HS-27A (cell line): Measurements from ENCODE around the gene ABT1.

Experiments
- DNase-seq: peaks from one replicate; pipeline ENCODE4 v3.0.0-alpha.2; 2012; ENCODE audit warnings: low read depth, missing footprints

ABT1 gene

DNA sequence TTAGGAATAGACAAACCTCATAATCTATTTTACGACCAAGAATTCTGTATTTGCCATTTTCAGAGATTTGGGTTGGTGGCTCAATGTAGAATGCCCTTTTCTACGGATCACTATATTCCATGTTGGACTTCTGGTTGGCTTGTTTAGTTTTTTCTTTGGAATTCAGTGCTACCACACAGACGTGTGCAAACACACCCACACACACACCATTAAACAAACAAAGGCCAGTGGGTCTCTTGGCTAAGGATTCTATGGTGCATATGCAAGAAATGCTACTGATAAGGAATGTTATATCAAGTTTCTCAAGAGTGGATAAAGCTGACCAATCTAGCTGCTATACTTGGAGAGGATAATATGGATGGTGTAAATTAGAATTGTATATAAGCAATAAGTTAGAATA is 8.0 kb downstream of the ABT1 start:
- DNase-seq, result no peak

- DNase-seq, result peak; percentile 19
These were observed 10.9 kb downstream of the ABT1 start for GRCh38 chr6:26607434-26608230.

GRCh38 chr6:26609463-26609862 is 12.7 kb downstream of the ABT1 start:
- DNase-seq, result no peak

DNA sequence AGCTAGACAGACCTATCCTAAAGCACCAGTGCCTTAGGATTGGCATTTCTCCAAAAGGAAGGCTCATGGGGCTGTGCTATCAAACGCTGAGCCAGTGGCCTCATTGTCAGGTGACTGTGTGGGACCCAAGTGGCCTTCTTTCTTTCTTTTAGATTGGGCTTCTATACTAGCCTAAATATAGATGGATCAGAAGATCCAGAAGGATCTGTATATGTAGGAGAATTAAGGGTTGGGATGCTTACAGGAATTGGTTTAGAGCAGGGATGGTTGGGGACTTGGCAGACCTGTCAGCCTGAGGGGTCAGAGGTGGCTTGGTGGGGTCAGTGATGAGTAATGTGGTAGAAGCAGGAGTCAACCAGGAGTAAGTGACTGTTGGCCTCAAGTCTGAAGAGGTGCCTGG is 14.8 kb downstream of the ABT1 start:
- DNase-seq, result no peak

DNA sequence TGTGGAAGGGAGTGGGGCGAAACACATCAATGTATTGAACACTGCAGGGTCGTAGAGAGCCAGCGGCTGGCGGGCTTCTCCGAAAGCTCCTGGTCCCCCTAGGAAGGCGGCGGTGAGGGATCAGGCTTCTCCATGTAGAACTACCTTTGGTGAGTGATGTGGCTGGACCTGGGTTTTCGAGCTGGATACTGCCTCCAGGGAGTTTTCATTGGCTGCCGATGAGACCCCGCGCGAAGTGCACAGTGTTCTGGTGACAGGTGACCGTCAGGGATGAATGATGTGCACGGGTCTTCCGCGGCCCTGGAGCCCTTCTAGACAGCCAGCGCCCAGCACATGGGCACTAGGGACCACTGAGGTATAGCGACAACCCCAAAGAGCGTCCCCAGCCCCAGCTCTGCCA is 16.4 kb downstream of the ABT1 start:
- DNase-seq, result no peak

DNA sequence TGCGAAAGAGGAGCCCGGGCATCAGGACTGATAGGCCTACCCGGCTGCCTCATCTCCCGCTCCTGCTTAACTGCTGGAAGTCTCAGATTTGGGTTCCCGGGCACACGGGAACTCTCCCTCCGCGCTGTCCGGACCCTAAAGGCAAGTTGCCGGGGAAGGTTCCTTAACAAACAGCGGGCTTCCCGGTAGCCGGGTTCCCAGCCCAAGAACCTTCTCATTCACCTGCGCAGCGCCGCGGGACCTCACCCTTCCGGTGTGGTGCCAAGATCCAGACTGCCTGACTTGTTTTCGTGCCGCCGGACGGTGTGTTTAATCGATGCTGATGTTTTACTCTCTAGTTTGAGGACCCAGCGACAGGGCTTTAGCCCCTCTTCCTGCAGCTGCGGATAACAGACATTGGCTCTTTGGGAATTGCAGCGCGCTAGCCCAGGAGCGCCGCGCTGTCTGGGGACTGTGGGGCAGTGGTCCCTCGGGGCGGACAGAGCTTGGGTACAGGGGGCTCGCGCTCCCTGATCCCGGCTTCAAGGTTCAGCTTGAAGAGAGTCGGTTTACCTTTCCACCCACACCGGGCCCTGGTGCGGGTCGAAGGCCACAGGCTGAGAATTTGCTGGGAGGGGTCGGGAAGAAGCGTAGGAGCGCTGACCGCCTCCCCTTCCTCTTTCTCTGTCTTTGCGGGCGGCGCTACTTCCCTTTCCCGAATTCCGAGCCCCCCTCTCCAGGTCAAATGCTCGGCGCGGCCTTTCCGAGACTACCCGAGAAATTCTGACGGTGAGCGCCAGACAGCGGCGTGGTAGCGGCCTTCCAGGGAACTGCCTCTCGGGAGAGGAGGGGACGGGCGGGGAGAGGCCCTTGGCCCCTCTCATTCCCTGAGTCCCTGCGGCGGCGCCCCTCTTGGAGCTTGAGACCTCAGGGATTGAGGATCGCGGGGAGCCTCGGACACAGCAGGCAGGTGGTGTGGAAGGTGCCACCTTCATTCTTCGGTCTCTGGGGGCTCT is 17.2 kb downstream of the ABT1 start:
- DNase-seq, result no peak

DNA sequence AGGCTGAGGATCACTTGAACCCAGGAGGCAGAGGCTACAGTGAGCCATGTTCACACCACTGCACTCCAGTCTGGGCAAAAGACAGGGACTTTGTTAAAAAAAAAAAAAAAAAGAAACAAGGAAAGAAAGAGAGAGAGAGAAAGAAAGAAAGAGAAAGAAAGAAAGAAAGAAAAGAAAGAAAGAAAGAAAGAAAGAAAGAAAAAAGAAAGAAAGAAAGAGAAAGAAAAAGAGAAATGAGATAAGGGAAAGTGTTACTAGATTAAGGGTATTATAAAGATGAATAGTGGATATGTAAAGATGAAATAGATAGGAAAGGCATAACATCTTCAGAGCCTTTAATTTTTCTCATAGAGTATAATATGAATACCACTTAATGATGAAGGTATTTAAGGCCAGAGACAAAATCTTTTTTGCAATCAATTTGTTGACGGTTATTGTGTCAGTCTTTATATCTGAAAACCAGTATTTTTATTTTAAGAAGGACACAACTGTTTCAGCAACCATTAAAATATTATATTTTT is 26.6 kb downstream of the ABT1 start:
- DNase-seq, result no peak

DNA sequence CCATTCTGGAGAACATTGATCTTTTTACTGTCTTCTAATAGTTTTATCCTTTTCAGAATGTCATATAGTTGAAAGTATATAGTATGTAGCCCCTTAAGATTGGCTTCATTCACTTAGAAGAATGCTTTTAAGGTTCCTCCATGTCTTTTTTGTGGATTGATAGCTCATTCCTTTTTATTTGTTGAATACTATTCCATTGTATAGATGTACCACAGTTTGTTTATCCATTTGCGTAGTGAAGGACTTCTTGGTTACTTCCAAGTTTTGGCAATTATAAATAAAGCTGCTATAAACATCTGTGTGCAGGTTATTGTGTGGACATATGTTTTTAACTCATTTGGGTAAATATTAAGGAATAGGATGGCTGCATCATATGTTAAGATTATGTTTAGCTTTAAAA is 27.8 kb downstream of the ABT1 start:
- DNase-seq, result no peak

DNA sequence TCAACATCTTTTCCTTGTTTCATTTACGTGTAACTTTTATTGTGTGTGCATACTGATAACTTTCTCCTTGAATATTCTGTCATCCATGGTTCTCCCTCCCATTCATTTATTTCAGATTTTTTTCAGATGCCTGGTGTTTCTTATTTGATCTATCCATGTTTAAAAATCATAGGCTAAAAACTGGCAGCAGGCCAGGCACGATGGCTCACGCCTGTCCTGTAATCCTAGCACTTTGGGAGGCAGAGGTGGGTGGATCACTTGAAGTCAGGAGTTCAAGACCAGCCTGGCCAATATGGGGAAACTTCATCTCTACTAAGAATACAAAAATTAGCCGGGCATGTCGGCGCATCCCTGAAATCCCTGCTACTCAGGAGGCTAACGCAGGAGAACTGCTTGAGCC is 31.1 kb downstream of the ABT1 start:
- no peak for DNase-seq

DNA sequence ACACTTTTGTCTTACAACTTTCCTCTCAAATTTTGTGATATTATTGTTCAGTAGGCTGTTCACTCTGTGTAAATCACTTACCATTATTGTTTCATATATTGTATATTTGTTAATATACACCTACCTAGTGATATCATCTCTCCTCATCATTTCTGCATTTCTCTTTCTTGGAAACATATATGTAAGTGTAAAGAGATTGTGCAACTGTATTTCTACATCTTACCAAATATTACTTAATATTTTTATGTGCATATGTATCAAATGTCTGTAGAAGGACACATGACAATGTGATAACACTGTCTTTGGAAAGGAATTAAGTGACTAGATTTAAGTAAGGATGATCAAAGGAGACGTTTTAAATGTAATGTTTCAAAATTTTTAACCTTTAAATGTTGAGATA is 32.6 kb downstream of the ABT1 start:
- DNase-seq, result no peak

DNA sequence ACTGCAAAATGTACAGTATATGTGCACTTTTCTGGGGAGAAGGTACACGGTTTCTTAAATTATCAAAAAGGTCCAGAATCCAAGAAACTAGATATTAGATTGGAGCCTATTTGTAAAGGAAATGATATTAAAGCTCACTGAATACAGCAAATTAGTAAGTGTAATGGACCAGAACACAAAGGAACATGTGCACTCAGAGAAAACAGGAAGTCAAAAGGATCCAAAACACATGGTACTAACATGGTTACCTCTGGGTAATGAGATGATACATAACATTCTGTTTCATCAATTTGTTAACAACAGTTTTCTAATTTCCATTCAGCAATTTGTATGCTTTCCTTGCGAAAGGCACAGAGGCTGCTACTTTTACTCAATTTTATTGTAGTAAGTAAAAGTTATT is 44.1 kb downstream of the ABT1 start:
- DNase-seq, result no peak

GRCh38 chr6:26646074-26646473 is 49.3 kb downstream of the ABT1 start:
- DNase-seq, result no peak
